ENCODE measurements around the gene SPECC1.
A peak's percentile ranks its signal among the peaks of the same experiment; 100 is the strongest.

The SPECC1 gene

DNA sequence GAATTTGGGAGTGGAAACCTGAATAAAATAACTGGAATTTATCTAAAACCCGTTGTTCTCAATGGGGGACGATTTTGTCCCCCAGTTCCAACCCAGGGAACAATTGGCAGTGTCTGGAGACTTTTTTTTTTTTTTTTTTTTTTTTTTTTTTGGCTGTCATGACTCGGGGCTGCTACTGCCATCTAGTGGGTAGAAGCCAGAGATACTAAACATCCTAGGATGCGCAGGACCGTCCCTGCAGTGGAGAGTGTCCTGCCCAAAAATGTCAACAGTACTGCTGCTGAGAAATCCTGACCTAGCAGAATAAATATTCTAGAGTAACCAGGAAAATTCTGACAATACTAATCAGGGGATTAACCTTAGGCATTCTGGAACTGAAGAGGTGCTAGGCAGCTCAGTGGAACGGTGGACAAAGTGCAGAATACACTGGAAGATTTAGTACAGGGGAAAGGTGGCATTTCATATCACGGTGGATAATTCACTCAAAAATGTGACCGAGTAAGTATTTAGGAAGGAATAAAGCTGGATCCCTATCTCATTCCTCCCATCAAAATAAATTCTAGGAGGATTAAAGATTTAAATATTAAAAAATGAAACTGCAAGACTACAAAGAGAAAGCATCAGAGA is 107.6 kb downstream of the SPECC1 start:
- H3K4me3 ChIP-seq (replicated peaks; ENCODE audit: insufficient read depth, low read length): no peak overlapping the region
- no peaks in the 10 kb centered on the region for H3K27me3 ChIP-seq (ENCODE audit: insufficient read depth, poor library complexity, severe bottlenecking)
- H3K27ac ChIP-seq (replicated peaks): no peak overlapping the region
- TF ChIP-seq GABPA (IDR thresholded peaks at IDR 0.05; ENCODE audit: low read depth) (no peak), SPI1 (IDR thresholded peaks at IDR 0.05; ENCODE audit: borderline replicate concordance, low read depth) (no peak), POLR2AphosphoS5 (IDR thresholded peaks at IDR 0.05; ENCODE audit: low read depth) (no peak)
- TF ChIP-seq, protein P1, sequence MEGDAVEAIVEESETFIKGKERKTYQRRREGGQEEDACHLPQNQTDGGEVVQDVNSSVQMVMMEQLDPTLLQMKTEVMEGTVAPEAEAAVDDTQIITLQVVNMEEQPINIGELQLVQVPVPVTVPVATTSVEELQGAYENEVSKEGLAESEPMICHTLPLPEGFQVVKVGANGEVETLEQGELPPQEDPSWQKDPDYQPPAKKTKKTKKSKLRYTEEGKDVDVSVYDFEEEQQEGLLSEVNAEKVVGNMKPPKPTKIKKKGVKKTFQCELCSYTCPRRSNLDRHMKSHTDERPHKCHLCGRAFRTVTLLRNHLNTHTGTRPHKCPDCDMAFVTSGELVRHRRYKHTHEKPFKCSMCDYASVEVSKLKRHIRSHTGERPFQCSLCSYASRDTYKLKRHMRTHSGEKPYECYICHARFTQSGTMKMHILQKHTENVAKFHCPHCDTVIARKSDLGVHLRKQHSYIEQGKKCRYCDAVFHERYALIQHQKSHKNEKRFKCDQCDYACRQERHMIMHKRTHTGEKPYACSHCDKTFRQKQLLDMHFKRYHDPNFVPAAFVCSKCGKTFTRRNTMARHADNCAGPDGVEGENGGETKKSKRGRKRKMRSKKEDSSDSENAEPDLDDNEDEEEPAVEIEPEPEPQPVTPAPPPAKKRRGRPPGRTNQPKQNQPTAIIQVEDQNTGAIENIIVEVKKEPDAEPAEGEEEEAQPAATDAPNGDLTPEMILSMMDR (IDR thresholded peaks at IDR 0.05; ENCODE audit: insufficient read depth, low read length): no peak
- TF ChIP-seq, protein P2, sequence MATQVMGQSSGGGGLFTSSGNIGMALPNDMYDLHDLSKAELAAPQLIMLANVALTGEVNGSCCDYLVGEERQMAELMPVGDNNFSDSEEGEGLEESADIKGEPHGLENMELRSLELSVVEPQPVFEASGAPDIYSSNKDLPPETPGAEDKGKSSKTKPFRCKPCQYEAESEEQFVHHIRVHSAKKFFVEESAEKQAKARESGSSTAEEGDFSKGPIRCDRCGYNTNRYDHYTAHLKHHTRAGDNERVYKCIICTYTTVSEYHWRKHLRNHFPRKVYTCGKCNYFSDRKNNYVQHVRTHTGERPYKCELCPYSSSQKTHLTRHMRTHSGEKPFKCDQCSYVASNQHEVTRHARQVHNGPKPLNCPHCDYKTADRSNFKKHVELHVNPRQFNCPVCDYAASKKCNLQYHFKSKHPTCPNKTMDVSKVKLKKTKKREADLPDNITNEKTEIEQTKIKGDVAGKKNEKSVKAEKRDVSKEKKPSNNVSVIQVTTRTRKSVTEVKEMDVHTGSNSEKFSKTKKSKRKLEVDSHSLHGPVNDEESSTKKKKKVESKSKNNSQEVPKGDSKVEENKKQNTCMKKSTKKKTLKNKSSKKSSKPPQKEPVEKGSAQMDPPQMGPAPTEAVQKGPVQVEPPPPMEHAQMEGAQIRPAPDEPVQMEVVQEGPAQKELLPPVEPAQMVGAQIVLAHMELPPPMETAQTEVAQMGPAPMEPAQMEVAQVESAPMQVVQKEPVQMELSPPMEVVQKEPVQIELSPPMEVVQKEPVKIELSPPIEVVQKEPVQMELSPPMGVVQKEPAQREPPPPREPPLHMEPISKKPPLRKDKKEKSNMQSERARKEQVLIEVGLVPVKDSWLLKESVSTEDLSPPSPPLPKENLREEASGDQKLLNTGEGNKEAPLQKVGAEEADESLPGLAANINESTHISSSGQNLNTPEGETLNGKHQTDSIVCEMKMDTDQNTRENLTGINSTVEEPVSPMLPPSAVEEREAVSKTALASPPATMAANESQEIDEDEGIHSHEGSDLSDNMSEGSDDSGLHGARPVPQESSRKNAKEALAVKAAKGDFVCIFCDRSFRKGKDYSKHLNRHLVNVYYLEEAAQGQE (IDR thresholded peaks at IDR 0.05; ENCODE audit: insufficient replicate concordance, low read depth): no peak
- peak in 1 of 2 experiments; percentile 17 for DNase-seq (ENCODE audit: low read depth in 1 of 2, low spot score in 1 of 2)

DNA sequence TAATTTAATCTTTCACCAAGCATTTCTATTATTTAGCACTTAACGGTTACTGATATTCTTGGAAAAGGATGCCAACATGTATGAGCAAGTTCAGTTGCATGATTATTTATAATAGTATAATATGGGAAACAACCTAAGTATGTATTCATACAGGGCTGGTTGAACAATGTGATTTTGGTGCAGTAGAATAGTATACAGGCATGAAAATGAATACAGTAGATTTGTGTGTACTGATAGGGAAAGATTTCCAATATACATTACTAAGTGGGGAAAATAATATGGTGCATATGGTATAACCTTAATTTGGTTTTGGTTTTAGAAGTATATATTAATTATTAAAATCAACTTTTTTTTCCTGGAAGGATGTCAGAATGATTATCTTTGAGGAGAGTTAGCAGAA is 109.1 kb downstream of the SPECC1 start:
- H3K4me3 ChIP-seq (replicated peaks; ENCODE audit: insufficient read depth, low read length): no peak overlapping the region
- no peak overlapping the region for H3K27ac ChIP-seq (replicated peaks)
- H3K27me3 ChIP-seq (ENCODE audit: insufficient read depth, poor library complexity, severe bottlenecking): no peaks in the 10 kb centered on the region
- no peak for DNase-seq (ENCODE audit: low read depth in 1 of 2, low spot score in 1 of 2)
- TF ChIP-seq, protein P2 (IDR thresholded peaks at IDR 0.05; ENCODE audit: insufficient replicate concordance, low read depth): no peak
- TF ChIP-seq GABPA (IDR thresholded peaks at IDR 0.05; ENCODE audit: low read depth) (no peak), SPI1 (IDR thresholded peaks at IDR 0.05; ENCODE audit: borderline replicate concordance, low read depth) (no peak), POLR2AphosphoS5 (IDR thresholded peaks at IDR 0.05; ENCODE audit: low read depth) (no peak)
- TF ChIP-seq, protein P1 (IDR thresholded peaks at IDR 0.05; ENCODE audit: insufficient read depth, low read length): no peak

DNA sequence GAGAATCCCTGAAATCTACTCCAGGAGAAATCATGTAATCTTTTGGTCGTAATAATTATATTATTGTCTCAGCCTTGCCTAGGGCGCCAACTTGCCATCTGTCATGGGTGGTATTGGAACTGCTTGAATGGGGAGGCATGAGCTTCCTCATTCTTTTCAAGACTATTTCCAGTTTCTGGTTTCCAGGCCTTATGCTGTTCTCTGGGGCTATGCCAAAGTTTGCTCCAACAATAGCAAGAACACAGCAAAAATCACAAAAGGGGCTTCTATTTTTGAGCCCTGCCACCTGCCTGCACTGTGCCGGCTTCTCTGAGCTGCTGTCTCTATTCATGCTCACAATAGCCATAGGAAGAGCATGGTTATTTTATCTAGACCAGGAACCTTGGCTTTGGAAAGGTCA is 111.7 kb downstream of the SPECC1 start:
- no peak overlapping the region for H3K27ac ChIP-seq (replicated peaks)
- no peak overlapping the region for H3K4me3 ChIP-seq (replicated peaks; ENCODE audit: insufficient read depth, low read length)
- TF ChIP-seq POLR2AphosphoS5 (IDR thresholded peaks at IDR 0.05; ENCODE audit: low read depth) (no peak), GABPA (IDR thresholded peaks at IDR 0.05; ENCODE audit: low read depth) (no peak), SPI1 (IDR thresholded peaks at IDR 0.05; ENCODE audit: borderline replicate concordance, low read depth) (no peak)
- TF ChIP-seq, protein P1 (IDR thresholded peaks at IDR 0.05; ENCODE audit: insufficient read depth, low read length): no peak
- TF ChIP-seq, protein P2 (IDR thresholded peaks at IDR 0.05; ENCODE audit: insufficient replicate concordance, low read depth): no peak
- DNase-seq (ENCODE audit: low read depth in 1 of 2, low spot score in 1 of 2): no peak
- H3K27me3 ChIP-seq (ENCODE audit: insufficient read depth, poor library complexity, severe bottlenecking): no peaks in the 10 kb centered on the region

Measured in HL-60 (cell line).